Transverse colon (tissue), 4 donors: Measurements from ENCODE around the gene SEPTIN12. TPM values are rescaled to one million over a fixed set of nuclear protein-coding genes. Genes with fewer than 3 reads are reported as not detected.

Experiments
- DNase-seq: peaks from one replicate; pipeline ENCODE4 v3.0.0-alpha.2; 2019
- H3K27ac ChIP-seq, 4 donors: fragments of 200-600 bp; sonication (generic); 2 replicates each; pipeline ENCODE4 v1.5.1; 2016 to 2018; ENCODE audit warnings: inconsistent platforms in 4 of 4
- H3K27me3 ChIP-seq: fragments of 200-600 bp; sonication (generic); 2 replicates; pipeline ENCODE4 v1.5.1; 2017; ENCODE audit warnings: inconsistent platforms
- H3K36me3 ChIP-seq, 4 donors: fragments of 200-600 bp; sonication (generic); 2 replicates each; pipeline ENCODE4 v1.5.1; 2017 to 2019; ENCODE audit warnings: inconsistent platforms in 4 of 4
- H3K4me1 ChIP-seq, 4 donors: fragments of 200-600 bp; sonication (generic); 2 replicates each; pipeline ENCODE4 v1.5.1; 2017 to 2020; ENCODE audit warnings: inconsistent platforms in 4 of 4
- H3K4me3 ChIP-seq, 4 donors: fragments of 200-600 bp; sonication (generic); 1 replicate in 1 of 4; 2 replicates in 3 of 4; pipeline versions ENCODE4 v1.5.1 to v1.6.1; 2017 to 2019; ENCODE audit warnings: inconsistent platforms in 4 of 4
- H3K9me3 ChIP-seq, 2 donors: fragments of 200-600 bp; sonication (generic); 2 replicates each; pipeline ENCODE4 v1.5.1; 2017 to 2019; ENCODE audit warnings: inconsistent platforms in 2 of 2
- CTCF ChIP-seq, 5 experiments: fragments of 200-600 bp in 3 of 5; fragments of 450-650 bp in 2 of 5; sonication (generic) in 3 of 5; IDR thresholded peaks; 1 replicate in 2 of 5; 2 replicates in 3 of 5; pipeline ENCODE4 v1.5.1; 2016 to 2017; ENCODE audit warnings: antibody characterized with exemption in 5 of 5, inconsistent platforms in 3 of 5, mild to moderate bottlenecking in 2 of 5, moderate library complexity in 1 of 5
- EP300 ChIP-seq: sonication (generic); formaldehyde crosslinking; IDR thresholded peaks from one replicate; pipeline ENCODE4 v1.6.1; 2017; ENCODE audit warnings: antibody characterized with exemption, low read depth
- POLR2A ChIP-seq: fragments of 450-650 bp; IDR thresholded peaks from one replicate; pipeline ENCODE4 v1.6.1; 2016; ENCODE audit warnings: antibody characterized with exemption, mild to moderate bottlenecking, moderate library complexity
- POLR2AphosphoS5 ChIP-seq, 3 donors: sonication (generic); formaldehyde crosslinking; IDR thresholded peaks; one replicate each; pipeline ENCODE4 v1.6.1; 2016; ENCODE audit warnings: antibody characterized with exemption in 3 of 3
- WGBS, 2 donors: methylation state at CpG; one replicate each; pipeline ENCODE4 v1.1.5; 2018; ENCODE audit warnings: low coverage in 1 of 2; 5-methylcytosine and 5-hydroxymethylcytosine counted together
- in situ Hi-C, 4 donors: fragments of 200-750 bp; cut with MboI; loops; one replicate each; pipeline versions ENCODE4 v1.15.0 to v1.15.1; 2017; ENCODE audit warnings: low sequenced_read_pairs in 3 of 4, low pct_ligation_motif_present in 1 of 4, low pct_unique_long_range_greater_than_20kb in 1 of 4
- intact Hi-C: fragments of 100-400 bp; cut with DNase I; formaldehyde crosslinking; loops from one replicate; pipeline ENCODE4 v1.15.1; 2023; ENCODE audit warnings: low total_unique reads
- total RNA-seq, 4 donors: library from RNA; depleted of rRNA; stranded (reverse); fragments of >200 nt; gene quantifications; one replicate each; pipeline ENCODE4 v1.1.0, GENCODE V29; 2016

SEPTIN12 gene
- total RNA-seq, 4 donors from 2014 or later = not detected

DNA sequence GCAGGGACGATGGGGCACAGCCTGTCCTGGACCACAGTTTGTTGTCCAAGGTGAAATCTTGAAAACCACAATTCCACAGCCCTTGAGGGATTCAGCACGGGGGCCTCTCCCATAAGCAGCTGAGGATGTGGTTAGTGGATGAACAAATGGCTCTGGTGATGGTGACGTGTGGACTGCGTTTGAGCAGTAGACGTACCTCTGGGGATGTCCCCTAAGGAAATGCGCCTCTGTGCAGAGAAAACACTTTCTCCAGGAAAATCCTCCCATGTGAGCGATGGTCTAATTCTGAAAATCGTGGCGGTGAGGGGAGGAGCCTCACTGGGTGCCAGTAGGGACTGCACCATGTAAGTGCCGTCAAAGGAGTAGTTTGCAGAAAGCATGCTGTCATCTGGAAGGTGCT is 2.7 kb upstream of the SEPTIN12 start:
- intact Hi-C loops (no loop called here), in situ Hi-C loops (no loop called here)
- Histone ChIP-seq H3K27ac (no peak overlapping the region), H3K36me3 (no peaks in the 10 kb centered on the region), H3K4me3 (no peak overlapping the region), H3K4me1 (peaks cover 0 to 4% (median 0%) of the 10 kb centered on the region in 4 donors), H3K27me3 (no peaks in the 10 kb centered on the region), H3K9me3 (no peaks in the 10 kb centered on the region)
- no peak for TF ChIP-seq CTCF (IDR thresholded peaks at IDR 0.05)
- no peak for TF ChIP-seq EP300
- no peak for TF ChIP-seq POLR2A
- no peak for TF ChIP-seq POLR2AphosphoS5 (IDR thresholded peaks at IDR 0.05)
- no peak for DNase-seq
- 60 to 87% methylated on average over 3 to 10 of the region's 10 CpGs for WGBS, 2 donors

DNA sequence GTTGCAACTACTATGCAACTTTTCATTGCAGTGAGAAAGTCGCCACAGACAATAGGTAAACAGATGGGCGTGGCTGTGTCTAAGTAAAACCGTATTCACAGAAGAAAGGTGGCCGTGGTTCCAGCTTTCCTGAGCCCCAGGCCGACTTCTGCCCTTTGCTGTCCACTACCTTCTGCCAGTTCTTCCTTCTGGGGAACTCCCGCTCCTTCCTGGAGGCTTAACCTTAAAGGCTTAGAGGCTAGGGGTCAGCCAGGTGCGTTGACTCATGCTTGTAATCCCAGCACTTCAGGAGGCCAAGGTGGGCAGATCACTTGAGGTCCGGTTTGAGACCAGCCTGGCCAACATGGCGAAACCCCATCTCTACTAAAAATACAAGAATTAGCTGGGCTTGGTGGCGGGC is 2.1 kb upstream of the SEPTIN12 start:
- H3K9me3 ChIP-seq = no peaks in the 10 kb centered on the region
- H3K27me3 ChIP-seq = no peaks in the 10 kb centered on the region
- in situ Hi-C loops = no loop called here
- no peak for DNase-seq
- peaks cover 0 to 7% (median 0%) of the 10 kb centered on the region in 4 donors for H3K4me1 ChIP-seq
- H3K36me3 ChIP-seq = no peaks in the 10 kb centered on the region
- intact Hi-C loops = no loop called here
- TF ChIP-seq EP300 = no peak
- TF ChIP-seq POLR2AphosphoS5 (IDR thresholded peaks at IDR 0.05) = no peak
- no peak for TF ChIP-seq CTCF (IDR thresholded peaks at IDR 0.05)
- TF ChIP-seq POLR2A = no peak
- 58% methylated on average over 10 of the region's 10 CpGs; no CpG with 5 or more reads in 1 of the 2 donors for WGBS, 2 donors
- H3K4me3 ChIP-seq = no peak overlapping the region
- H3K27ac ChIP-seq = no peak overlapping the region

DNA sequence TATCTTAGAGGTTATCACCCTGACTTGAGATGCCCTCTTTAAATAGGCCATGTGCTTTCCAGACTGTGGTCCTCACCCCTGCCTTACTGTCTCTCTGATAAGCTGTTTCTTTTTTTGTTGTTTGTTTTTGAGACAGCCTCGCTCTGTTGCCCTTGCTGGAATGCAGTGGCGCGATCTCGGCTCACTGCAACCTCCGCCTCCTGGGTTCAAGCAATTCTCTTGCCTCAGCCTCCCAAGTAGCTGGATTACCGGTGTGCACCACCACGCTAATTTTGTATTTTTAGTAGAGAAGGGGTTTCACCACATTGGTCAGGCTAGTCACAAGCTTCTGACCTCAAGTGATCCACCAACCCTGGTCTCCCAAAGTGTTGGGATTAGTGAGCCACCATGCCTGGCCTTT is 765 bp upstream of the SEPTIN12 start:
- Histone ChIP-seq H3K4me3 (no peak overlapping the region), H3K27me3 (no peaks in the 10 kb centered on the region), H3K27ac (no peak overlapping the region), H3K36me3 (no peaks in the 10 kb centered on the region), H3K4me1 (peaks cover 0 to 7% (median 0%) of the 10 kb centered on the region in 4 donors), H3K9me3 (no peaks in the 10 kb centered on the region)
- no peak for TF ChIP-seq POLR2A
- TF ChIP-seq EP300 = no peak
- no peak for TF ChIP-seq CTCF (IDR thresholded peaks at IDR 0.05)
- no peak for TF ChIP-seq POLR2AphosphoS5 (IDR thresholded peaks at IDR 0.05)
- 83 to 87% methylated on average over 7 of the region's 7 CpGs for WGBS, 2 donors
- in situ Hi-C loops (no loop called here), intact Hi-C loops (no loop called here)
- no peak for DNase-seq

DNA sequence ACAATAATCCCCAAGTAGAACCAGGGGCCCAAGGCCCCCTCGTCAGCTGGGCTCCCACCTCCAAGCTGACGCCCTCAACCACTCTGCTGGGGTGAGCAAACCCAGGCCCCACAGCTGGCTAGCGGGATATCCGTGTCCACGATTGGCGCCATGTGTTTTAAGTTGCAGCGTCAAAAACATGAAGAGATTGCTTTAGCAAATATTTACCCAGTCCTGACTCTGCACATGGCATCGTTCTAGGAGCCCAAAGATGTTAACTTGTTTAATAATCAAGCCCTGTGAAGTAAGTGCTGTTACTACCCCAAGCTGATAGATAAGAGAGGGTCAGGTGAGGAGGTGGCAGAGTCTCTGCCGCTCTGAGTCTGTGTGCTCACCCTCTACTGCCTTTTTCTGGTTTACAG is 344 bp upstream of the SEPTIN12 start:
- no peaks in the 10 kb centered on the region for H3K27me3 ChIP-seq
- no peak for DNase-seq
- H3K27ac ChIP-seq = no peak overlapping the region
- H3K4me1 ChIP-seq = peaks cover 0 to 7% (median 0%) of the 10 kb centered on the region in 4 donors
- intact Hi-C loops = no loop called here
- no peaks in the 10 kb centered on the region for H3K9me3 ChIP-seq
- no peak overlapping the region for H3K4me3 ChIP-seq
- no peaks in the 10 kb centered on the region for H3K36me3 ChIP-seq
- TF ChIP-seq POLR2AphosphoS5 (IDR thresholded peaks at IDR 0.05) (no peak), POLR2A (no peak), CTCF (IDR thresholded peaks at IDR 0.05) (no peak), EP300 (no peak)
- 17 to 58% methylated on average over 1 to 9 of the region's 9 CpGs for WGBS, 2 donors
- in situ Hi-C loops = no loop called here
